ENCODE measurements around the gene RNU1-3.
"Not testable (repeated sequence)": the region's sequence is repeated elsewhere in the genome, so short reads cannot be mapped to it uniquely, and the experiment has no call there.

- TF ChIP-seq, protein P1, sequence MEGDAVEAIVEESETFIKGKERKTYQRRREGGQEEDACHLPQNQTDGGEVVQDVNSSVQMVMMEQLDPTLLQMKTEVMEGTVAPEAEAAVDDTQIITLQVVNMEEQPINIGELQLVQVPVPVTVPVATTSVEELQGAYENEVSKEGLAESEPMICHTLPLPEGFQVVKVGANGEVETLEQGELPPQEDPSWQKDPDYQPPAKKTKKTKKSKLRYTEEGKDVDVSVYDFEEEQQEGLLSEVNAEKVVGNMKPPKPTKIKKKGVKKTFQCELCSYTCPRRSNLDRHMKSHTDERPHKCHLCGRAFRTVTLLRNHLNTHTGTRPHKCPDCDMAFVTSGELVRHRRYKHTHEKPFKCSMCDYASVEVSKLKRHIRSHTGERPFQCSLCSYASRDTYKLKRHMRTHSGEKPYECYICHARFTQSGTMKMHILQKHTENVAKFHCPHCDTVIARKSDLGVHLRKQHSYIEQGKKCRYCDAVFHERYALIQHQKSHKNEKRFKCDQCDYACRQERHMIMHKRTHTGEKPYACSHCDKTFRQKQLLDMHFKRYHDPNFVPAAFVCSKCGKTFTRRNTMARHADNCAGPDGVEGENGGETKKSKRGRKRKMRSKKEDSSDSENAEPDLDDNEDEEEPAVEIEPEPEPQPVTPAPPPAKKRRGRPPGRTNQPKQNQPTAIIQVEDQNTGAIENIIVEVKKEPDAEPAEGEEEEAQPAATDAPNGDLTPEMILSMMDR (IDR thresholded peaks at IDR 0.05; ENCODE audit: control extremely low read depth in 1 of 3, insufficient read depth in 1 of 3, low read depth in 1 of 3, low read length in 3 of 3) = not testable (repeated sequence)
- not testable (repeated sequence) for TF ChIP-seq RNF2 (IDR thresholded peaks at IDR 0.05; ENCODE audit: borderline replicate concordance, low read depth, low read length, missing control alignments, poor library complexity, severe bottlenecking); POLR2A (IDR thresholded peaks at IDR 0.05; ENCODE audit: control extremely low read depth in 1 of 2, low read depth in 2 of 2, low read length in 2 of 2); EP300 (IDR thresholded peaks at IDR 0.05; ENCODE audit: borderline replicate concordance in 1 of 2, low read depth in 2 of 2, low read length in 2 of 2); CEBPB (IDR thresholded peaks at IDR 0.05; ENCODE audit: low read depth, low read length); CHD2 (IDR thresholded peaks at IDR 0.05; ENCODE audit: low read length); ZNF274 (IDR thresholded peaks at IDR 0.05; ENCODE audit: borderline replicate concordance, extremely low read depth, low read length)
These were observed 26.9 kb upstream of the RNU1-3 start for GRCh38 chr1:16693449-16694307.

Data from H1 (cell line).